PC-9 (cell line): Measurements from ENCODE around the gene EPB41L4B.

Source experiments
- CTCF ChIP-seq: fragments of 200-600 bp; sonication (generic); conservative IDR thresholded peaks from 2 replicates; pipeline ENCODE4 v1.6.1; 2017; ENCODE audit warnings: mixed run types, antibody characterized with exemption, mild to moderate bottlenecking, moderate library complexity
- EZH2 ChIP-seq: fragments of 200-600 bp; sonication (generic); IDR thresholded peaks from 2 replicates; pipeline ENCODE4 v1.8.0; 2017; ENCODE audit warnings: antibody characterized with exemption, low read depth

- no peak for TF ChIP-seq EZH2
- TF ChIP-seq CTCF, result no peak
These were observed 88.2 kb downstream of the EPB41L4B start for GRCh38 chr9:109232449-109233237.
